SK-N-MC (cell line): Measurements from ENCODE around the gene OMD.

ENCODE experiments used
- EZH2 ChIP-seq: fragments of 200-600 bp; sonication (generic); IDR thresholded peaks from one replicate; pipeline ENCODE4 v1.6.1; 2017; ENCODE audit warnings: antibody characterized with exemption
- POLR2AphosphoS5 ChIP-seq: IDR thresholded peaks from 2 replicates; pipeline ENCODE4 v1.6.1; 2012; ENCODE audit warnings: mild to moderate bottlenecking, low read depth, low read length, borderline replicate concordance

DNA sequence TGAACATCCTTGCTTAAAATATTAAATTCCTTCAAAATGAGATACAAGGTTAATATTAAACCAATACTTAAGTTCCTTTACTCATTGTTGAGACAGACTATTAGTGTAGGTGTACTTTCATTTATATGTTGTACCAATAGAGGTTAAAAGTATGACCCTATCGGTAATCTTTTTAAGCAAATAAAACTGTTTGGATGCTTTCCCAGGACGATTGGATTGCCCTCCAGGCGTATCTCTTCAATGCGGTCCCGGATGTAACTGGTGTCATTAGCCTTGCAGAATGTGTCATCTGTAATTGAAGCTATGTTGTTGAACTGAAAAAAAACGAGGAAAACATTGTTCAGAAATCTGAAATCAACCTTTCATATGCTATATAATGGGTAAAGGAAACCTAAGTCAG lies 38.8 kb downstream of the OMD start:
- TF ChIP-seq POLR2AphosphoS5 (no peak), EZH2 (no peak)
